MM.1S (cell line): Measurements from ENCODE around the gene SETD2.

Experiments used
- CTCF ChIP-seq: fragments of 300-600 bp; sonication (generic); IDR thresholded peaks from 2 replicates; pipeline ENCODE4 v1.5.1; 2016; ENCODE audit warnings: antibody characterized with exemption, low read length, mixed read lengths
- EZH2 ChIP-seq: fragments of 300-600 bp; sonication (generic); optimal IDR thresholded peaks from 2 replicates; pipeline ENCODE3; 2017; ENCODE audit warnings: low read depth, mild to moderate bottlenecking, antibody characterized with exemption, low read length, mixed read lengths
- EZH2phosphoT487 ChIP-seq: fragments of 300-600 bp; sonication (generic); IDR thresholded peaks from 2 replicates; pipeline ENCODE4 v1.6.1; 2018; ENCODE audit warnings: antibody characterized with exemption, low read length

GRCh38 chr3:46971151-46971550 lies 192.8 kb downstream of the SETD2 start:
- TF ChIP-seq CTCF (no peak), EZH2 (no peak), EZH2phosphoT487 (no peak)
